GM12878 (cell line): ENCODE data around the gene HYAL1.

Experiments used
- BCL11A ChIP-seq: IDR thresholded peaks from 2 replicates; pipeline ENCODE4 v1.6.1; 2011; ENCODE audit warnings: low read depth, low read length
- EGR1 ChIP-seq, 2 experiments: IDR thresholded peaks; 1 replicate in 1 of 2; 2 replicates in 1 of 2; pipeline ENCODE4 v1.6.1; 2011 to 2012; ENCODE audit warnings: low read depth in 2 of 2, low read length in 2 of 2, borderline replicate concordance in 1 of 2, mild to moderate bottlenecking in 1 of 2, moderate library complexity in 1 of 2
- EZH2 ChIP-seq: IDR thresholded peaks from 2 replicates; pipeline ENCODE4 v1.6.1; 2012; ENCODE audit warnings: low read depth, mild to moderate bottlenecking, control low read depth, inconsistent platforms, low read length, borderline replicate concordance; ENCODE audit not compliant: control insufficient read depth
- FOXM1 ChIP-seq: IDR thresholded peaks from 2 replicates; pipeline ENCODE4 v1.6.1; 2012; ENCODE audit warnings: low read depth, mild to moderate bottlenecking, inconsistent platforms, low read length, moderate library complexity
- HDAC2 ChIP-seq: fragments of 200-600 bp; sonication (generic); IDR thresholded peaks from 2 replicates; pipeline ENCODE4 v1.6.1; 2017
- MTA2 ChIP-seq: fragments of 450-650 bp; IDR thresholded peaks from 2 replicates; pipeline ENCODE4 v1.6.1; 2016; ENCODE audit warnings: low read depth, mild to moderate bottlenecking, moderate library complexity
- MYC ChIP-seq: IDR thresholded peaks from 2 replicates; pipeline ENCODE4 v1.6.1; 2011; ENCODE audit warnings: mild to moderate bottlenecking, low read length, moderate library complexity, inconsistent platforms; ENCODE audit not compliant: insufficient read depth, insufficient replicate concordance, insufficient read length, severe bottlenecking
- TAF1 ChIP-seq: IDR thresholded peaks from 2 replicates; pipeline ENCODE4 v1.6.1; 2011; ENCODE audit warnings: mild to moderate bottlenecking, low read depth, low read length, borderline replicate concordance
- TARDBP ChIP-seq: IDR thresholded peaks from 2 replicates; pipeline ENCODE4 v1.6.1; 2016; ENCODE audit warnings: borderline replicate concordance
- TF ChIP-seq, protein P1 (sequence below): fragments of 450-650 bp; formaldehyde crosslinking; IDR thresholded peaks from 2 replicates; pipeline ENCODE4 v1.4.0; 2022; ENCODE audit warnings: mild to moderate bottlenecking, moderate library complexity
- TF ChIP-seq, protein P2 (sequence below): IDR thresholded peaks from 2 replicates; pipeline ENCODE4 v1.6.1; 2012; ENCODE audit warnings: mild to moderate bottlenecking, low read depth, low read length
- TF ChIP-seq, protein P3 (sequence below), 3 experiments: IDR thresholded peaks in 2 of 3; conservative IDR thresholded peaks in 1 of 3; 2 replicates each; pipeline ENCODE4 v1.5.1; 2011; ENCODE audit warnings: low read depth in 3 of 3, low read length in 3 of 3, mild to moderate bottlenecking in 3 of 3, control low read depth in 2 of 3, moderate library complexity in 2 of 3, inconsistent platforms in 1 of 3, mixed read lengths in 1 of 3; ENCODE audit not compliant: control insufficient read depth in 2 of 3, insufficient read depth in 1 of 3; ENCODE audit errors: extremely low read depth in 1 of 3
- TF ChIP-seq, protein P4 (sequence below): IDR thresholded peaks from 2 replicates; pipeline ENCODE4 v1.6.1; 2011; ENCODE audit warnings: mild to moderate bottlenecking, low read depth, low read length, moderate library complexity; ENCODE audit not compliant: insufficient replicate concordance

DNA sequence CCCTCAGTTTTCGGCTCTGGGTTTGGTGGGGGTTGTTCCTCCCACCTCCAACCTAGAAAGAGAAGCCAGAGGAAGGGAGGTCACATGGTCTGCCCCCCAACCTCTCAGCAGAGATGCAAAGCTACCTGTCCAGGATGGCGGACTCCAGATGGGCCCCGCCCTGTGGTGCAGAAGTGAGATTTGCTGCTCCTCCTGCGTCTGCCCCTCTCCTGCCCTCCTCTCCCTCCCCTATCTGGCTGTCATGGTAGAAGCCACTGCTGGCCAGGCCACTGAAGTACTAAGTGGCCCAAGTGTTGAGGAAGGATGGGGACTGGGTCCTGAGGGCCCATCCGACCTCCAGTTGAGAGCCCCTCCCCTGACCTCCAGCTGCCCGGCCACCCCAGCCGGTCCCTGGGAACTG lies 36.5 kb downstream of the HYAL1 start:
- TF ChIP-seq, protein P1, sequence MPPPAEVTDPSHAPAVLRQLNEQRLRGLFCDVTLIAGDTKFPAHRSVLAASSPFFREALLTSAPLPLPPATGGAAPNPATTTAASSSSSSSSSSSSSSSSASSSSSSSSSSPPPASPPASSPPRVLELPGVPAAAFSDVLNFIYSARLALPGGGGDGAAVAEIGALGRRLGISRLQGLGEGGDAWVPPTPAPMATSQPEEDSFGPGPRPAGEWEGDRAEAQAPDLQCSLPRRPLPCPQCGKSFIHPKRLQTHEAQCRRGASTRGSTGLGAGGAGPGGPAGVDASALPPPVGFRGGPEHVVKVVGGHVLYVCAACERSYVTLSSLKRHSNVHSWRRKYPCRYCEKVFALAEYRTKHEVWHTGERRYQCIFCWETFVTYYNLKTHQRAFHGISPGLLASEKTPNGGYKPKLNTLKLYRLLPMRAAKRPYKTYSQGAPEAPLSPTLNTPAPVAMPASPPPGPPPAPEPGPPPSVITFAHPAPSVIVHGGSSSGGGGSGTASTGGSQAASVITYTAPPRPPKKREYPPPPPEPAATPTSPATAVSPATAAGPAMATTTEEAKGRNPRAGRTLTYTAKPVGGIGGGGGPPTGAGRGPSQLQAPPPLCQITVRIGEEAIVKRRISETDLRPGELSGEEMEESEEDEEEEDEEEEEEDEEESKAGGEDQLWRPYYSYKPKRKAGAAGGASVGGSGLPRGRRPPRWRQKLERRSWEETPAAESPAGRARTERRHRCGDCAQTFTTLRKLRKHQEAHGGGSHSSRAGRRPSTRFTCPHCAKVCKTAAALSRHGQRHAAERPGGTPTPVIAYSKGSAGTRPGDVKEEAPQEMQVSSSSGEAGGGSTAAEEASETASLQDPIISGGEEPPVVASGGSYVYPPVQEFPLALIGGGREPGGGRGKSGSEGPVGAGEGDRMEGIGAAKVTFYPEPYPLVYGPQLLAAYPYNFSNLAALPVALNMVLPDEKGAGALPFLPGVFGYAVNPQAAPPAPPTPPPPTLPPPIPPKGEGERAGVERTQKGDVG (CRISPR knock-in tag): no peak
- TF ChIP-seq EZH2: no peak
- TF ChIP-seq MYC: no peak
- TF ChIP-seq, protein P2, sequence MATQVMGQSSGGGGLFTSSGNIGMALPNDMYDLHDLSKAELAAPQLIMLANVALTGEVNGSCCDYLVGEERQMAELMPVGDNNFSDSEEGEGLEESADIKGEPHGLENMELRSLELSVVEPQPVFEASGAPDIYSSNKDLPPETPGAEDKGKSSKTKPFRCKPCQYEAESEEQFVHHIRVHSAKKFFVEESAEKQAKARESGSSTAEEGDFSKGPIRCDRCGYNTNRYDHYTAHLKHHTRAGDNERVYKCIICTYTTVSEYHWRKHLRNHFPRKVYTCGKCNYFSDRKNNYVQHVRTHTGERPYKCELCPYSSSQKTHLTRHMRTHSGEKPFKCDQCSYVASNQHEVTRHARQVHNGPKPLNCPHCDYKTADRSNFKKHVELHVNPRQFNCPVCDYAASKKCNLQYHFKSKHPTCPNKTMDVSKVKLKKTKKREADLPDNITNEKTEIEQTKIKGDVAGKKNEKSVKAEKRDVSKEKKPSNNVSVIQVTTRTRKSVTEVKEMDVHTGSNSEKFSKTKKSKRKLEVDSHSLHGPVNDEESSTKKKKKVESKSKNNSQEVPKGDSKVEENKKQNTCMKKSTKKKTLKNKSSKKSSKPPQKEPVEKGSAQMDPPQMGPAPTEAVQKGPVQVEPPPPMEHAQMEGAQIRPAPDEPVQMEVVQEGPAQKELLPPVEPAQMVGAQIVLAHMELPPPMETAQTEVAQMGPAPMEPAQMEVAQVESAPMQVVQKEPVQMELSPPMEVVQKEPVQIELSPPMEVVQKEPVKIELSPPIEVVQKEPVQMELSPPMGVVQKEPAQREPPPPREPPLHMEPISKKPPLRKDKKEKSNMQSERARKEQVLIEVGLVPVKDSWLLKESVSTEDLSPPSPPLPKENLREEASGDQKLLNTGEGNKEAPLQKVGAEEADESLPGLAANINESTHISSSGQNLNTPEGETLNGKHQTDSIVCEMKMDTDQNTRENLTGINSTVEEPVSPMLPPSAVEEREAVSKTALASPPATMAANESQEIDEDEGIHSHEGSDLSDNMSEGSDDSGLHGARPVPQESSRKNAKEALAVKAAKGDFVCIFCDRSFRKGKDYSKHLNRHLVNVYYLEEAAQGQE: no peak
- TF ChIP-seq, protein P3, sequence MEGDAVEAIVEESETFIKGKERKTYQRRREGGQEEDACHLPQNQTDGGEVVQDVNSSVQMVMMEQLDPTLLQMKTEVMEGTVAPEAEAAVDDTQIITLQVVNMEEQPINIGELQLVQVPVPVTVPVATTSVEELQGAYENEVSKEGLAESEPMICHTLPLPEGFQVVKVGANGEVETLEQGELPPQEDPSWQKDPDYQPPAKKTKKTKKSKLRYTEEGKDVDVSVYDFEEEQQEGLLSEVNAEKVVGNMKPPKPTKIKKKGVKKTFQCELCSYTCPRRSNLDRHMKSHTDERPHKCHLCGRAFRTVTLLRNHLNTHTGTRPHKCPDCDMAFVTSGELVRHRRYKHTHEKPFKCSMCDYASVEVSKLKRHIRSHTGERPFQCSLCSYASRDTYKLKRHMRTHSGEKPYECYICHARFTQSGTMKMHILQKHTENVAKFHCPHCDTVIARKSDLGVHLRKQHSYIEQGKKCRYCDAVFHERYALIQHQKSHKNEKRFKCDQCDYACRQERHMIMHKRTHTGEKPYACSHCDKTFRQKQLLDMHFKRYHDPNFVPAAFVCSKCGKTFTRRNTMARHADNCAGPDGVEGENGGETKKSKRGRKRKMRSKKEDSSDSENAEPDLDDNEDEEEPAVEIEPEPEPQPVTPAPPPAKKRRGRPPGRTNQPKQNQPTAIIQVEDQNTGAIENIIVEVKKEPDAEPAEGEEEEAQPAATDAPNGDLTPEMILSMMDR (IDR thresholded peaks at IDR 0.05 in 2 of 3, conservative IDR thresholded peaks at IDR 0.05 in 1 of 3; ENCODE audit: control insufficient read depth in 2 of 3, extremely low read depth in 1 of 3, insufficient read depth in 1 of 3, low read depth in 3 of 3, low read length in 3 of 3): no peak
- no peak for TF ChIP-seq MTA2
- TF ChIP-seq FOXM1: no peak
- no peak for TF ChIP-seq TARDBP
- no peak for TF ChIP-seq EGR1 (IDR thresholded peaks at IDR 0.05; ENCODE audit: borderline replicate concordance in 1 of 2, low read depth in 2 of 2, low read length in 2 of 2)
- TF ChIP-seq, protein P4, sequence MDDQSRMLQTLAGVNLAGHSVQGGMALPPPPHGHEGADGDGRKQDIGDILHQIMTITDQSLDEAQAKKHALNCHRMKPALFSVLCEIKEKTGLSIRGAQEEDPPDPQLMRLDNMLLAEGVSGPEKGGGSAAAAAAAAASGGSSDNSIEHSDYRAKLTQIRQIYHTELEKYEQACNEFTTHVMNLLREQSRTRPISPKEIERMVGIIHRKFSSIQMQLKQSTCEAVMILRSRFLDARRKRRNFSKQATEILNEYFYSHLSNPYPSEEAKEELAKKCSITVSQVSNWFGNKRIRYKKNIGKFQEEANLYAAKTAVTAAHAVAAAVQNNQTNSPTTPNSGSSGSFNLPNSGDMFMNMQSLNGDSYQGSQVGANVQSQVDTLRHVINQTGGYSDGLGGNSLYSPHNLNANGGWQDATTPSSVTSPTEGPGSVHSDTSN: no peak
- no peak for TF ChIP-seq BCL11A
- TF ChIP-seq HDAC2: no peak
- TF ChIP-seq TAF1: no peak
